Tibial nerve (tissue), 4 donors: ENCODE data around the gene UBE2R2. TPM values are rescaled to one million over a fixed set of nuclear protein-coding genes. Genes with fewer than 3 reads are reported as not detected.

ENCODE experiments used
- DNase-seq, 2 donors: peaks; one replicate each; pipeline ENCODE4 v3.0.0-alpha.2; 2019; ENCODE audit warnings: low spot score in 2 of 2
- H3K27ac ChIP-seq, 4 donors: fragments of 200-600 bp; sonication (generic) in 3 of 4; one replicate each; pipeline ENCODE4 v1.5.1; 2017 to 2019; ENCODE audit warnings: mild to moderate bottlenecking in 1 of 4
- H3K27me3 ChIP-seq, 2 donors: fragments of 200-600 bp; sonication (generic) in 1 of 2; one replicate each; pipeline versions ENCODE4 v1.5.1 to v1.6.0; 2017 to 2019
- H3K36me3 ChIP-seq, 3 donors: fragments of 200-600 bp; sonication (generic); one replicate each; pipeline ENCODE4 v1.5.1; 2018 to 2019
- H3K4me1 ChIP-seq, 4 donors: fragments of 200-600 bp; sonication (generic) in 3 of 4; one replicate each; pipeline ENCODE4 v1.5.1; 2017 to 2019
- H3K4me3 ChIP-seq, 4 donors: fragments of 200-600 bp; sonication (generic) in 3 of 4; one replicate each; pipeline ENCODE4 v1.5.1; 2017 to 2019; ENCODE audit warnings: mild to moderate bottlenecking in 1 of 4, moderate library complexity in 1 of 4
- H3K9me3 ChIP-seq, 4 donors: fragments of 200-600 bp; sonication (generic) in 3 of 4; one replicate each; pipeline ENCODE4 v1.5.1; 2017 to 2019
- CTCF ChIP-seq, 5 experiments: fragments of 200-600 bp in 3 of 5; fragments of 450-650 bp in 2 of 5; sonication (generic) in 3 of 5; IDR thresholded peaks; one replicate each; pipeline ENCODE4 v1.5.1; 2016 to 2019; ENCODE audit warnings: antibody characterized with exemption in 5 of 5, mild to moderate bottlenecking in 3 of 5, moderate library complexity in 2 of 5
- EP300 ChIP-seq, 2 donors: sonication (generic); formaldehyde crosslinking; IDR thresholded peaks; one replicate each; pipeline ENCODE4 v1.6.1; 2017; ENCODE audit warnings: antibody characterized with exemption in 2 of 2, mild to moderate bottlenecking in 1 of 2
- POLR2A ChIP-seq, 2 donors: fragments of 450-650 bp; IDR thresholded peaks; one replicate each; pipeline ENCODE4 v1.6.1; 2017; ENCODE audit warnings: antibody characterized with exemption in 2 of 2, mild to moderate bottlenecking in 2 of 2, moderate library complexity in 2 of 2
- whole genome bisulfite sequencing, 2 donors: methylation state at CpG; one replicate each; pipeline ENCODE4 v1.1.5; 2018; 5-methylcytosine and 5-hydroxymethylcytosine counted together
- total RNA-seq, 4 donors: library from RNA; depleted of rRNA; stranded (reverse); fragments of >200 nt; gene quantifications; one replicate each; pipeline ENCODE4 v1.1.0, GENCODE V29; 2016

Gene UBE2R2
- total RNA-seq, 4 donors from 2014 or later = 23.2 to 28.4 (median 25.9) TPM

DNA sequence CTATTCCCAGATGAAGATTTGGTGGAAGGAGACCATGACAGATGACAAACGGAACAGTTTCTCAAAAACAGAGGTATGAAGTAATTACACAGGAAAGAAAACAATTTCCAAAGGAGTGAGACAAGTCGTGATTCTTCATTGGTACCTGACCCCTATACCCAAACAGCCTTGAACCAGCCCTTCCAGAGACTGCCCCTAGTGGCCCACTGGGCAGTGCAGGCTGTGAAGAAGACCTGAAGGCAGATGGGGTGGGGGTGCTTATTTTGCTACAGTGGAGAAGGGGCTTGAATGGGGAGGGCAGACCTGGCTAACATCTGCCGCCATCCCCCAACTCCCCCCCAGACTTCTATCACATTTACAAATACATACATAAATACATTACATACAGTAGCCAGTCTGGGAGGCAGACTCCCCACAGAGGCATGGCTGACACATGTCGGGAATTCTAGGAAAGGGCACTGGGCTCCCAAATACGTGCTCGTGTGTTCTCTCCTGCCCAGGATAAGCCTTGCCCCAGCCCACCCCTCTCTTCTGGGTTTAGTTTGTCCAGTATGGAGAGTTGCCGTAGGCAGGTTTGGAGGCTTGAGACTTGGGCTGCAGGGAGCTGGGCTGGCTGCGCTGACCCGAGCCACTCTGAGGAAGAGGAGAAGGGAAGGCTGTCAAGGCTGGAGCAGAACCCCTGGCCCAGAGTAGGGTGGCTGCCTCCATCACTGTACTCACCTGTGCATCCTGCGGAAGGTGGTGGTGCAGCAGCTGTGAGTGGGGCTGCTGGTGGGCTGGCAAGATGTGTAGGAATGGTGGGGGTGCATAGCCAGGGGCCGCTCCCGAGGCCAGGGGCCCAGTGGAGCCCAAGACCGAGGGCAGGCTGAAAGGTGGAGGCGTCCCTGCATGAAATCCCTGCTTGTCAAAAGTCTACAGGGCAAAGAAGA lies 105.3 kb downstream of the UBE2R2 start:
- Histone ChIP-seq H3K4me3 (no peak overlapping the region), H3K27me3 (no peaks in the 10 kb centered on the region), H3K36me3 (peaks cover 0 to 99% (median 9%) of the 10 kb centered on the region in 3 donors), H3K4me1 (peaks cover 0 to 16% (median 0%) of the 10 kb centered on the region in 4 donors), H3K9me3 (no peaks in the 10 kb centered on the region), H3K27ac (no peak overlapping the region)
- 83 to 86% methylated on average over 14 of the region's 14 CpGs for WGBS, 2 donors
- DNase-seq = no peak
- TF ChIP-seq EP300 (IDR thresholded peaks at IDR 0.05) (no peak), CTCF (IDR thresholded peaks at IDR 0.05) (peak; percentile 25 to 47 (median 33))

- Histone ChIP-seq H3K36me3 (peaks cover 0 to 99% (median 8%) of the 10 kb centered on the region in 3 donors), H3K4me1 (peaks cover 0 to 16% (median 0%) of the 10 kb centered on the region in 4 donors), H3K4me3 (no peak overlapping the region), H3K27ac (no peak overlapping the region), H3K27me3 (no peaks in the 10 kb centered on the region), H3K9me3 (no peaks in the 10 kb centered on the region)
- 80 to 93% methylated on average over 1 to 4 of the region's 4 CpGs for WGBS, 2 donors
- no peak for DNase-seq
- TF ChIP-seq POLR2A (IDR thresholded peaks at IDR 0.05) = no peak
- no peak for TF ChIP-seq CTCF (IDR thresholded peaks at IDR 0.05)
- TF ChIP-seq EP300 (IDR thresholded peaks at IDR 0.05) = no peak
Measured at GRCh38 chr9:33923079-33923478, 106.1 kb downstream of the UBE2R2 start.

DNA sequence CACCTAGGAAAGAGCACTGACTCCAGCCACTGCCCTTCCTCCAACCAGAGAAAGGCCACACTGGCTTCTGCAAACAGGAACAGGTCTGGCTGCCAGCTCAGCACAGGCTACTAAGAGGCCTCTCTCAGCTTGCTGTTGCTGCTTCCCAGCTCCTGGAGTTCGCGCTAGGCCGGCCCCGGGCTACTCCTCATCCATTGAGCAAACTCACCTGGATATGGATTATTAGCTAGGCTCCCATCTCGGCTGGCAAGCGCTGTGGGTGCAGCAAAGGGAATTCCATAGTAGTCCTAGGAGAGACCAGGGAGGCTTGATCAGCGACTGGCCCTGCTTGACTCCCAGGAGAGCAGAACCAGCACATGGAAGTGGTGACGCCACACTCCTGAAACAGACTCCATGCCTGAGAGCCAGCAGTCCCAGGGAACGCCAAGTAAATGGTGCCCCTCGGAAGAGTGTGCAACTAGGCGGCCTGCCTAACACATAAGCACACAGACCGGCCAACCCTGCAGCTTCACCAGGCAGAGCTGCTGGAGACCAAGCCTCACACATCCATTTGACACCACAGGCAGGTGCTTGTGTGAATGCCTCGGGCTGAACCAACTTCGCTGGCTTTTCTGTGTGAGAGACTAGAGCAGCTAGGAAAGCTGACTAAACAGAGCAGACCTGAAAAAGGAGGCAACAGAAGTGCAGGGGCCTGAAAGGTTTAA lies 107.2 kb downstream of the UBE2R2 start:
- H3K4me1 ChIP-seq = peaks cover 0 to 16% (median 0%) of the 10 kb centered on the region in 4 donors
- H3K27ac ChIP-seq = no peak overlapping the region
- TF ChIP-seq POLR2A (IDR thresholded peaks at IDR 0.05) = no peak
- TF ChIP-seq EP300 (IDR thresholded peaks at IDR 0.05) = no peak
- TF ChIP-seq CTCF (IDR thresholded peaks at IDR 0.05) = no peak
- no peaks in the 10 kb centered on the region for H3K27me3 ChIP-seq
- H3K9me3 ChIP-seq = no peaks in the 10 kb centered on the region
- 88 to 89% methylated on average over 11 to 12 of the region's 14 CpGs for WGBS, 2 donors
- no peak overlapping the region for H3K4me3 ChIP-seq
- DNase-seq = no peak
- H3K36me3 ChIP-seq = peaks cover 0 to 99% (median 8%) of the 10 kb centered on the region in 3 donors

- Histone ChIP-seq H3K9me3 (no peaks in the 10 kb centered on the region), H3K4me1 (peaks cover 0 to 16% (median 0%) of the 10 kb centered on the region in 4 donors), H3K4me3 (no peak overlapping the region), H3K36me3 (peaks cover 0 to 94% (median 8%) of the 10 kb centered on the region in 3 donors), H3K27ac (peak overlapping the region in 2 of 4 donors; percentile 56 to 64), H3K27me3 (no peaks in the 10 kb centered on the region)
- peak in 1 of 2 donors; percentile 75 for DNase-seq
- TF ChIP-seq EP300 (IDR thresholded peaks at IDR 0.05) (no peak), CTCF (IDR thresholded peaks at IDR 0.05) (peak; percentile 31 to 65 (median 51))
- 52 to 54% methylated on average over 17 of the region's 17 CpGs for WGBS, 2 donors
Measured at GRCh38 chr9:33924978-33925797, 108.2 kb downstream of the UBE2R2 start.
